Upper lobe of right lung (tissue), 1 donor: ENCODE measurements around the gene CD300LB. TPM values are rescaled to one million over a fixed set of nuclear protein-coding genes. Genes with fewer than 3 reads are reported as not detected.
"Not testable (repeated sequence)": the region's sequence is repeated elsewhere in the genome, so short reads cannot be mapped to it uniquely, and the experiment has no call there.

Experiments
- ATAC-seq: fragments of 200-7000 bp; cut with Tn5 transposase; one replicate; pipeline ENCODE4 v1.9.1; 2020; ENCODE audit warnings: mild to moderate bottlenecking, moderate library complexity
- DNase-seq: peaks from one replicate; pipeline ENCODE4 v3.0.0-alpha.2; 2020
- H3K27ac ChIP-seq: fragments of 200-600 bp; one replicate; pipeline ENCODE4 v1.8.0; 2022
- H3K27me3 ChIP-seq: fragments of 200-600 bp; one replicate; pipeline ENCODE4 v1.8.0; 2022; ENCODE audit warnings: mild to moderate bottlenecking
- H3K36me3 ChIP-seq: fragments of 200-600 bp; one replicate; pipeline ENCODE4 v1.8.0; 2022
- H3K4me1 ChIP-seq: fragments of 200-600 bp; one replicate; pipeline ENCODE4 v1.8.0; 2022
- H3K4me3 ChIP-seq: fragments of 200-600 bp; one replicate; pipeline ENCODE4 v1.8.0; 2022; ENCODE audit warnings: mild to moderate bottlenecking
- H3K9me3 ChIP-seq: fragments of 200-600 bp; one replicate; pipeline ENCODE4 v1.8.0; 2022
- intact Hi-C: fragments of 100-400 bp; cut with DNase I; formaldehyde crosslinking; loops from one replicate; pipeline ENCODE4 v1.11.0; 2022
- total RNA-seq: library from RNA; stranded (reverse); fragmentation: NEBNext Ultra II Directional; extraction: Animal tissue kit (Norgen Biotek cat#: 25700); gene quantifications from one replicate; pipeline ENCODE4 v1.2.1, GENCODE V29; 2021
- TF ChIP-seq, protein P1 (sequence below): fragments of 200-600 bp; IDR thresholded peaks from one replicate; pipeline ENCODE4 v1.8.0; 2022; ENCODE audit warnings: antibody characterized with exemption
- donor health status: DM: no; HTN: yes; CAD: no; lungs with severe emphysema.

The CD300LB gene
- total RNA-seq, 1 donor from 2014 or later: 1.3 TPM

DNA sequence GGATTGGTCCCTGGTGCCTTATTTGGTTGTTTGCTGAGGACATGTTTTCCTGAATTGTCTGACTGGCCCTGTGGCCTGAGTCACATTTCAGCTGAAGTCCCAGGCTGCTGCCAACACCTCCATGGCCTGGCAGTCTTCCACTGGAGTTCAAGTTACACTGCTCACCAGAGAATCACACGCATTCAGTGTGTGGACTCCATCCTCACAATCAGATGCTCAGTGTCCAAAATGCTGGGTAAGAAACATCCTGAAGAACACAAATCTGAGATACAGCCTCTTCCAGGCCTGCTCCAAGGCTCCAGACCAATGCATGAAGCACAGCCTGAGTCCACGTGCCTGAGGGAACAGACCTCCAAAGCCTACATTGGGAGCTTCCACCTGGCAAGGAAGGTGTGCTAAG, 19.2 kb downstream of the CD300LB start:
- Histone ChIP-seq H3K4me1 (no peaks in the 10 kb centered on the region), H3K9me3 (no peaks in the 10 kb centered on the region), H3K36me3 (no peaks in the 10 kb centered on the region), H3K27me3 (no peaks in the 10 kb centered on the region), H3K4me3 (no peak overlapping the region), H3K27ac (peak overlapping the region; percentile 25)
- TF ChIP-seq, protein P1, sequence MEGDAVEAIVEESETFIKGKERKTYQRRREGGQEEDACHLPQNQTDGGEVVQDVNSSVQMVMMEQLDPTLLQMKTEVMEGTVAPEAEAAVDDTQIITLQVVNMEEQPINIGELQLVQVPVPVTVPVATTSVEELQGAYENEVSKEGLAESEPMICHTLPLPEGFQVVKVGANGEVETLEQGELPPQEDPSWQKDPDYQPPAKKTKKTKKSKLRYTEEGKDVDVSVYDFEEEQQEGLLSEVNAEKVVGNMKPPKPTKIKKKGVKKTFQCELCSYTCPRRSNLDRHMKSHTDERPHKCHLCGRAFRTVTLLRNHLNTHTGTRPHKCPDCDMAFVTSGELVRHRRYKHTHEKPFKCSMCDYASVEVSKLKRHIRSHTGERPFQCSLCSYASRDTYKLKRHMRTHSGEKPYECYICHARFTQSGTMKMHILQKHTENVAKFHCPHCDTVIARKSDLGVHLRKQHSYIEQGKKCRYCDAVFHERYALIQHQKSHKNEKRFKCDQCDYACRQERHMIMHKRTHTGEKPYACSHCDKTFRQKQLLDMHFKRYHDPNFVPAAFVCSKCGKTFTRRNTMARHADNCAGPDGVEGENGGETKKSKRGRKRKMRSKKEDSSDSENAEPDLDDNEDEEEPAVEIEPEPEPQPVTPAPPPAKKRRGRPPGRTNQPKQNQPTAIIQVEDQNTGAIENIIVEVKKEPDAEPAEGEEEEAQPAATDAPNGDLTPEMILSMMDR: no peak
- ATAC-seq (no peak), DNase-seq (no peak)
- intact Hi-C loops: no loop called here

DNA sequence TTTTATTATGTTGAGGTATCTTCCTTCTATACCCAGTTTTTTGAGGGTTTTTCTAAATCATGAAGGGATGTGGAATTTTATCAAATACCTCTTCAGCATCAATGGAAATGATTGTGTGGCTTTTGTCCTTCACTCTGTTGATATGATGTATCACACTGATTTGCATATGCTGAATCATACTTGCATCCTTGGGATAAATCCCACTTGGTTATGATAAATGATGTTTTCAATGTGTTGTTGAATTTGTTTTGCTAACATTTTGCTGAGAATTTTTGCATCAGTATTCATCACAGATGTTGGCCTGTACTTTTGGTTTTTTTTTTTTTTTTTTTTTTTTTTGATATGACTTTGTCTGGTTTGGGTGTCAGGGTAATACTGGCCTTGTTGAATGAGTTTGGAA, 23.1 kb downstream of the CD300LB start:
- H3K4me1 ChIP-seq: peaks cover 8% of the 10 kb centered on the region
- no peak for DNase-seq
- TF ChIP-seq, protein P1: no peak
- H3K9me3 ChIP-seq: no peaks in the 10 kb centered on the region
- intact Hi-C loops: no loop called here
- no peak overlapping the region for H3K27ac ChIP-seq
- H3K4me3 ChIP-seq: no peak overlapping the region
- no peaks in the 10 kb centered on the region for H3K36me3 ChIP-seq
- no peaks in the 10 kb centered on the region for H3K27me3 ChIP-seq
- no peak for ATAC-seq

DNA sequence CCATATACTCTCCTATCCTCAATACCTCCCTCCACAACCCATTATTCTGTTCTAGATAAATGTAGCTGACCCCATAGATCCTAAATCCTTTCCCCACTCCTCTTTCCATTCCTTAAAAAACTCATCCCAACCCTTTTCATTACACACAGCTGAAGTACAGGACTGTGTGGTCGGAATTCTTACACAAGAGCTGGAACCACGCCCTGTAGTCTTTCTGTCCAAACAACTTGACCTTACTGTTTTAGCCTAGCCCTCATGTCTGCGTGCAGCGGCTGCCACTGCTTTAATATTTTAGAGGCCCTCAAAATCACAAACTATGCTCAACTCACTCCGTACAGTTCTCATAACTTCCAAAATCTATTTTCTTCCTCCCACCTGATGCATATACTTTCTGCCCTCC, 27.3 kb downstream of the CD300LB start:
- H3K36me3 ChIP-seq, H3K4me1 ChIP-seq, H3K27ac ChIP-seq, H3K9me3 ChIP-seq, H3K27me3 ChIP-seq, H3K4me3 ChIP-seq, intact Hi-C loops: not testable (repeated sequence)
- DNase-seq (peak; percentile 56), ATAC-seq (peak; percentile 16)

DNA sequence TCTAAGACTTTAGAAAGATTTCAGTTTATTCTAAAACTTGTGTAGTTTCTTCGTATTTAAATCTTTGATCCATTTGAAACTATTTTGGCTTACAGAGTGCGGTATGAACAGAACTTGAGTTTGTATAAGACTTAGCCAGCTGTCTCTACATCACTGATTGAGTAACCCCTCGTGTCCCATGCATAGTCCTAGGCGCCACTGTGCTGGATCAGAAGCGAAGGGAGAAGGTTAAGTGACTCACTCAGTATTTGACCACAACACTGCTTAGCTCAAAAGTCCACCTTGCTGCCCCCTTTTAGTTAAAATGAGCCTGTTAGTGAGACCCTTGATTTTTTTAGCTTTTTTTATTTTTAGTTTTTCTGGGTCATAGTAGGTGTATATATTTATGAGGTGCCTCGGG, 28.4 kb downstream of the CD300LB start:
- H3K27me3 ChIP-seq: no peaks in the 10 kb centered on the region
- peaks cover 8% of the 10 kb centered on the region for H3K4me1 ChIP-seq
- TF ChIP-seq, protein P1: no peak
- no peaks in the 10 kb centered on the region for H3K9me3 ChIP-seq
- no peaks in the 10 kb centered on the region for H3K36me3 ChIP-seq
- no peak overlapping the region for H3K4me3 ChIP-seq
- ATAC-seq (peak; percentile 27), DNase-seq (peak; percentile 29)
- intact Hi-C loops: no loop called here
- H3K27ac ChIP-seq: no peak overlapping the region

DNA sequence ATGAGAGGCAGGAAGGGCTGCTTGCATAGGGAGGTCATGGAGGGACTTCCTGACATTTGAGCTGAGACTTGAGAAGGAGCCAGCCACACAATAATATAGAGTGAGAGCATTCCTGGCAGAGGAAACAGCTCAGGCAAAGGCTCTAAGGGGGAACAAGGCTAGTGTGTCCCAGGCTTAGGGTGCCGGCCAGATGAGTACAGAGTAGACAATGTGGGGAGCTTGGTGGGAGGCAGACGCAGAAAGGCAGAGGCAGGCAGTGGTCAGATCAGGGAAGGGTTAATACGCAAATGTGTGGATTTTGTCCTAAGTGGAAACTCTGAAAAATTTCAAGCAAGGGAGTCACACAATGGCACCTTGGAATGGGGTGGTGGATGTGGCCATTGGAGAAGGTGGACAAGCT, 31.3 kb downstream of the CD300LB start:
- peak; percentile 35 for DNase-seq
- H3K4me3 ChIP-seq: no peak overlapping the region
- H3K27me3 ChIP-seq: no peaks in the 10 kb centered on the region
- H3K4me1 ChIP-seq: peaks cover 8% of the 10 kb centered on the region
- intact Hi-C loops: no loop called here
- no peaks in the 10 kb centered on the region for H3K9me3 ChIP-seq
- no peaks in the 10 kb centered on the region for H3K36me3 ChIP-seq
- no peak overlapping the region for H3K27ac ChIP-seq
- no peak for ATAC-seq
- TF ChIP-seq, protein P1: no peak

DNA sequence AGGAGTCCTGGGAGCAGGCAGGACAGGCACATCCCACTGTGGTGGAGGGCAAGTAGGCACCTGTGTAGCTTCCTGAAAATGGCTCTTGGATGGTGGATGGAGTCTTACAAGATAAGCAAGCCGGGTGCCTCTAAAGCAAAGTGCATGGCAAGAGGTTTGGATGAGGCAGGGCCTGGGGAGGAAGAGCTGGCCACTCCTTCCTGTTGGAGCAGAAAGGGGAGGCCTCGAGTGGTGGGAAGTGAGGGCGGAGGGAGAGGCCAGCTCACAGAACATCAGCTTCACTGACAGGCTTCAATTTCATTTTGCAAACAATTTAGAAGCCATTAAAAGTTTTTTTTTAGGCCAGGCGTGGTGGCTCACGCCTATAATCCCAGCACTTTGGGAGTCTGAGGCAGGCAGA, 33.8 kb downstream of the CD300LB start:
- H3K27ac ChIP-seq: no peak overlapping the region
- DNase-seq: peak; percentile 23
- no peak for ATAC-seq
- H3K4me3 ChIP-seq: no peak overlapping the region
- no peaks in the 10 kb centered on the region for H3K36me3 ChIP-seq
- H3K9me3 ChIP-seq: no peaks in the 10 kb centered on the region
- H3K27me3 ChIP-seq: no peaks in the 10 kb centered on the region
- TF ChIP-seq, protein P1: no peak
- H3K4me1 ChIP-seq: no peaks in the 10 kb centered on the region
- intact Hi-C loops: no loop called here
